GM06990 (cell line): ENCODE data around the gene MAP1LC3A.

Source experiments
- DNase-seq: peaks from one replicate; pipeline ENCODE4 v3.0.0-alpha.2; 2011; ENCODE audit not compliant: insufficient read length; ENCODE audit errors: extremely low read depth
- H3K27me3 ChIP-seq: replicated peaks from 2 replicates; pipeline ENCODE4 v1.6.0; 2011; ENCODE audit warnings: low read length; ENCODE audit not compliant: control insufficient read depth, insufficient read depth
- H3K36me3 ChIP-seq: 2 replicates; pipeline ENCODE4 v1.5.1; 2011; ENCODE audit warnings: low read length; ENCODE audit not compliant: control insufficient read depth, insufficient read depth
- H3K4me3 ChIP-seq: replicated peaks from 2 replicates; pipeline ENCODE4 v1.5.1; 2011; ENCODE audit warnings: low read depth, mild to moderate bottlenecking, control low read depth, low read length
- CTCF ChIP-seq: IDR thresholded peaks from 2 replicates; pipeline ENCODE4 v1.5.1; 2011; ENCODE audit warnings: low read length, control low read depth, mild to moderate bottlenecking, inconsistent platforms; ENCODE audit not compliant: insufficient read depth, poor library complexity, severe bottlenecking

The MAP1LC3A gene

GRCh38 chr20:34532756-34533155 lies 25.8 kb upstream of the MAP1LC3A start:
- DNase-seq: no peak
- H3K27me3 ChIP-seq: no peaks in the 10 kb centered on the region
- TF ChIP-seq CTCF: no peak
- H3K36me3 ChIP-seq: peaks cover 54% of the 10 kb centered on the region
- no peak overlapping the region for H3K4me3 ChIP-seq

GRCh38 chr20:34534391-34535165 lies 23.9 kb upstream of the MAP1LC3A start:
- Histone ChIP-seq H3K4me3 (no peak overlapping the region), H3K27me3 (no peaks in the 10 kb centered on the region), H3K36me3 (peaks cover 48% of the 10 kb centered on the region)
- no peak for TF ChIP-seq CTCF
- DNase-seq: no peak

- TF ChIP-seq CTCF: no peak
- peaks cover 42% of the 10 kb centered on the region for H3K36me3 ChIP-seq
Measured at GRCh38 chr20:34535301-34535840, 23.1 kb upstream of the MAP1LC3A start.

GRCh38 chr20:34535857-34536256 lies 22.7 kb upstream of the MAP1LC3A start:
- no peak for TF ChIP-seq CTCF
- no peaks in the 10 kb centered on the region for H3K27me3 ChIP-seq
- no peak overlapping the region for H3K4me3 ChIP-seq
- DNase-seq: no peak
- H3K36me3 ChIP-seq: peaks cover 43% of the 10 kb centered on the region

More at GRCh38 chr20:34535301-34535840, 23.1 kb upstream of the MAP1LC3A start:
- H3K4me3 ChIP-seq: no peak overlapping the region
- no peak for DNase-seq
- no peaks in the 10 kb centered on the region for H3K27me3 ChIP-seq

- peak; percentile 66 for TF ChIP-seq CTCF
- DNase-seq: no peak
- no peak overlapping the region for H3K4me3 ChIP-seq
- H3K36me3 ChIP-seq: peaks cover 41% of the 10 kb centered on the region
- H3K27me3 ChIP-seq: no peaks in the 10 kb centered on the region
Measured at GRCh38 chr20:34536798-34537394, 21.6 kb upstream of the MAP1LC3A start.
